Type B pancreatic cell (in vitro differentiated cells): ENCODE measurements around the gene ZCCHC14. TPM values are rescaled to one million over a fixed set of nuclear protein-coding genes. Genes with fewer than 3 reads are reported as not detected.
A peak's percentile ranks its signal among the peaks of the same experiment; 100 is the strongest.
"Not testable (repeated sequence)": the region's sequence is repeated elsewhere in the genome, so short reads cannot be mapped to it uniquely, and the experiment has no call there.

ENCODE experiments used
- DNase-seq: peaks from one replicate; pipeline ENCODE4 v3.0.0; 2021; ENCODE audit warnings: mixed read lengths; ENCODE audit not compliant: unreplicated experiment; ENCODE audit errors: extremely low spot score
- H3K27ac Mint-ChIP-seq: 2 replicates; pipeline ENCODE4 v1.8.0; 2021; ENCODE audit warnings: mild to moderate bottlenecking, mixed read lengths
- H3K27me3 Mint-ChIP-seq: 2 replicates; pipeline ENCODE4 v1.8.0; 2021; ENCODE audit warnings: mixed read lengths
- H3K36me3 Mint-ChIP-seq: 2 replicates; pipeline ENCODE4 v1.8.0; 2021; ENCODE audit warnings: mixed read lengths
- H3K4me1 Mint-ChIP-seq: one replicate; pipeline ENCODE4 v1.8.0; 2021; ENCODE audit warnings: mixed read lengths; ENCODE audit not compliant: unreplicated experiment
- H3K4me3 Mint-ChIP-seq: 2 replicates; pipeline ENCODE4 v1.8.0; 2021; ENCODE audit warnings: mild to moderate bottlenecking, mixed read lengths
- H3K9me3 Mint-ChIP-seq: 2 replicates; pipeline ENCODE4 v1.8.0; 2021; ENCODE audit warnings: mixed read lengths
- CTCF ChIP-seq: fragments of 200-600 bp; sonication (generic); conservative IDR thresholded peaks from 2 replicates; pipeline ENCODE4 v1.5.0; 2021; ENCODE audit warnings: antibody characterized with exemption, mild to moderate bottlenecking
- total RNA-seq: library from RNA; stranded (reverse); gene quantifications from 2 replicates; pipeline ENCODE4 v1.2.1, GENCODE V29; 2021; ENCODE audit warnings: low replicate concordance

Gene ZCCHC14
- total RNA-seq, 1 donor from 2014 or later = 32.3 TPM

- peaks cover 13% of the 10 kb centered on the region for H3K36me3 Mint-ChIP-seq
- peaks cover 23% of the 10 kb centered on the region for H3K4me1 Mint-ChIP-seq
- H3K9me3 Mint-ChIP-seq = no peaks in the 10 kb centered on the region
- no peak for TF ChIP-seq CTCF
- peak overlapping the region; percentile 3 for H3K4me3 Mint-ChIP-seq
- H3K27me3 Mint-ChIP-seq = no peaks in the 10 kb centered on the region
- peak overlapping the region; percentile 70 for H3K27ac Mint-ChIP-seq
- DNase-seq = no peak
Observed at GRCh38 chr16:87363771-87364455, 128.9 kb downstream of the ZCCHC14 start.

GRCh38 chr16:87362828-87363559 is 129.8 kb downstream of the ZCCHC14 start:
- DNase-seq, H3K27me3 Mint-ChIP-seq, H3K9me3 Mint-ChIP-seq, H3K4me3 Mint-ChIP-seq: not testable (repeated sequence)
- Mint-ChIP-seq H3K4me1 (peaks cover 17% of the 10 kb centered on the region), H3K27ac (peak overlapping the region; percentile 30), H3K36me3 (peaks cover 15% of the 10 kb centered on the region)

GRCh38 chr16:87361916-87362619 is 130.8 kb downstream of the ZCCHC14 start:
- no peak for TF ChIP-seq CTCF
- Mint-ChIP-seq H3K27ac (no peak overlapping the region), H3K27me3 (no peaks in the 10 kb centered on the region), H3K36me3 (peaks cover 15% of the 10 kb centered on the region), H3K4me1 (peaks cover 11% of the 10 kb centered on the region), H3K4me3 (no peak overlapping the region), H3K9me3 (no peaks in the 10 kb centered on the region)
- no peak for DNase-seq

- DNase-seq = no peak
- peaks cover 20% of the 10 kb centered on the region for H3K36me3 Mint-ChIP-seq
- H3K9me3 Mint-ChIP-seq = no peaks in the 10 kb centered on the region
- no peaks in the 10 kb centered on the region for H3K27me3 Mint-ChIP-seq
- no peak for TF ChIP-seq CTCF
- no peak overlapping the region for H3K27ac Mint-ChIP-seq
- H3K4me3 Mint-ChIP-seq = no peak overlapping the region
- peaks cover 15% of the 10 kb centered on the region for H3K4me1 Mint-ChIP-seq
Observed at GRCh38 chr16:87360862-87361610, 131.8 kb downstream of the ZCCHC14 start.

- no peak for TF ChIP-seq CTCF
- Mint-ChIP-seq H3K27ac (no peak overlapping the region), H3K36me3 (peaks cover 20% of the 10 kb centered on the region), H3K4me3 (no peak overlapping the region), H3K27me3 (no peaks in the 10 kb centered on the region), H3K4me1 (peaks cover 13% of the 10 kb centered on the region), H3K9me3 (no peaks in the 10 kb centered on the region)
- DNase-seq = no peak
Observed at GRCh38 chr16:87359121-87359520, 133.7 kb downstream of the ZCCHC14 start.
